D721Med (cell line): ENCODE results near the gene MKRN1.

Experiments used
- DNase-seq: peaks from one replicate; pipeline ENCODE4 v3.0.0; 2011; ENCODE audit warnings: low spot score; ENCODE audit not compliant: insufficient read length
- FAIRE-seq: peaks from 2 replicates; lab custom pipeline; 2011; peaks lifted over from hg19 to GRCh38; lab: Jason Lieb, UNC
- CTCF ChIP-seq: IDR thresholded peaks from 2 replicates; pipeline ENCODE4 v1.5.1; 2012; ENCODE audit warnings: mild to moderate bottlenecking, control low read depth; ENCODE audit not compliant: insufficient read depth; ENCODE audit errors: missing control alignments

MKRN1 gene

GRCh38 chr7:140415361-140415760 is 63.9 kb downstream of the MKRN1 start:
- TF ChIP-seq CTCF, result no peak
- FAIRE-seq (no peak), DNase-seq (no peak)

GRCh38 chr7:140404565-140405065 is 74.7 kb downstream of the MKRN1 start:
- DNase-seq (no peak), FAIRE-seq (no peak)

GRCh38 chr7:140403878-140404564 is 75.3 kb downstream of the MKRN1 start, which contains the start of gene RAB19:
Gene RAB19 (plus strand): TSS chr7:140404058. CDS start chr7:140407647, 3,589 bp downstream.
- DNase-seq (no peak), FAIRE-seq (no peak)
- TF ChIP-seq CTCF, result no peak

More at GRCh38 chr7:140404565-140405065, 74.7 kb downstream of the MKRN1 start:
- TF ChIP-seq CTCF, result no peak
